RWPE2 (cell line): ENCODE data around the gene C1orf74.

Experiments
- ATAC-seq: fragments of 200-7000 bp; cut with Tn5 transposase; 3 replicates; pipeline ENCODE4 v1.9.1; 2021; ENCODE audit warnings: low read depth
- DNase-seq: peaks from one replicate; pipeline ENCODE4 v3.0.0-alpha.2; 2020; ENCODE audit warnings: low spot score
- H3K27ac ChIP-seq: fragments of 450-650 bp; 2 replicates; pipeline ENCODE4 v1.5.1; 2017; ENCODE audit warnings: mild to moderate bottlenecking; ENCODE audit not compliant: poor library complexity, severe bottlenecking
- H3K27me3 ChIP-seq: fragments of 250-450 bp; sonication (Bioruptor Pico); 2 replicates; pipeline ENCODE4 v1.5.1; 2021; ENCODE audit warnings: mild to moderate bottlenecking, moderate library complexity; ENCODE audit not compliant: insufficient read depth, poor library complexity, severe bottlenecking
- H3K36me3 ChIP-seq: fragments of 250-450 bp; sonication (Bioruptor Pico); 2 replicates; pipeline ENCODE4 v1.5.1; 2020; ENCODE audit warnings: low read depth, mild to moderate bottlenecking, moderate library complexity
- H3K4me1 ChIP-seq: fragments of 250-450 bp; sonication (Bioruptor Pico); 2 replicates; pipeline ENCODE4 v1.5.1; 2021; ENCODE audit warnings: mild to moderate bottlenecking, moderate library complexity; ENCODE audit not compliant: insufficient read depth, poor library complexity, severe bottlenecking
- H3K4me3 ChIP-seq: fragments of 250-450 bp; sonication (Bioruptor Pico); 2 replicates; pipeline ENCODE4 v1.5.1; 2021; ENCODE audit warnings: mild to moderate bottlenecking, moderate library complexity; ENCODE audit not compliant: severe bottlenecking
- H3K9me3 ChIP-seq: fragments of 250-450 bp; sonication (Bioruptor Pico); 2 replicates; pipeline ENCODE4 v1.5.1; 2021; ENCODE audit warnings: mild to moderate bottlenecking, moderate library complexity; ENCODE audit not compliant: severe bottlenecking
- TF ChIP-seq, protein P1 (sequence below): fragments of 450-650 bp; IDR thresholded peaks from one replicate; pipeline ENCODE4 v1.5.1; 2017; ENCODE audit warnings: mild to moderate bottlenecking, moderate library complexity; ENCODE audit not compliant: poor library complexity, severe bottlenecking

Gene C1orf74

GRCh38 chr1:209768354-209768774, 16.0 kb downstream of the C1orf74 start:
- Histone ChIP-seq H3K4me1 (peaks cover 12% of the 10 kb centered on the region), H3K27me3 (no peaks in the 10 kb centered on the region), H3K36me3 (no peaks in the 10 kb centered on the region), H3K4me3 (no peak overlapping the region), H3K27ac (peak overlapping the region; percentile 70), H3K9me3 (no peaks in the 10 kb centered on the region)
- TF ChIP-seq, protein P1, sequence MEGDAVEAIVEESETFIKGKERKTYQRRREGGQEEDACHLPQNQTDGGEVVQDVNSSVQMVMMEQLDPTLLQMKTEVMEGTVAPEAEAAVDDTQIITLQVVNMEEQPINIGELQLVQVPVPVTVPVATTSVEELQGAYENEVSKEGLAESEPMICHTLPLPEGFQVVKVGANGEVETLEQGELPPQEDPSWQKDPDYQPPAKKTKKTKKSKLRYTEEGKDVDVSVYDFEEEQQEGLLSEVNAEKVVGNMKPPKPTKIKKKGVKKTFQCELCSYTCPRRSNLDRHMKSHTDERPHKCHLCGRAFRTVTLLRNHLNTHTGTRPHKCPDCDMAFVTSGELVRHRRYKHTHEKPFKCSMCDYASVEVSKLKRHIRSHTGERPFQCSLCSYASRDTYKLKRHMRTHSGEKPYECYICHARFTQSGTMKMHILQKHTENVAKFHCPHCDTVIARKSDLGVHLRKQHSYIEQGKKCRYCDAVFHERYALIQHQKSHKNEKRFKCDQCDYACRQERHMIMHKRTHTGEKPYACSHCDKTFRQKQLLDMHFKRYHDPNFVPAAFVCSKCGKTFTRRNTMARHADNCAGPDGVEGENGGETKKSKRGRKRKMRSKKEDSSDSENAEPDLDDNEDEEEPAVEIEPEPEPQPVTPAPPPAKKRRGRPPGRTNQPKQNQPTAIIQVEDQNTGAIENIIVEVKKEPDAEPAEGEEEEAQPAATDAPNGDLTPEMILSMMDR, result no peak
- no peak for DNase-seq
- no peak for ATAC-seq

GRCh38 chr1:209767706-209768105, 16.7 kb downstream of the C1orf74 start:
- Histone ChIP-seq H3K27ac (no peak overlapping the region), H3K4me3 (no peak overlapping the region), H3K9me3 (no peaks in the 10 kb centered on the region), H3K4me1 (peaks cover 12% of the 10 kb centered on the region), H3K36me3 (no peaks in the 10 kb centered on the region), H3K27me3 (no peaks in the 10 kb centered on the region)
- TF ChIP-seq, protein P1, result no peak
- DNase-seq (no peak), ATAC-seq (no peak)

- peaks cover 12% of the 10 kb centered on the region for H3K4me1 ChIP-seq
- no peaks in the 10 kb centered on the region for H3K9me3 ChIP-seq
- H3K27ac ChIP-seq, result no peak overlapping the region
- TF ChIP-seq, protein P1, result no peak
- no peaks in the 10 kb centered on the region for H3K36me3 ChIP-seq
- H3K27me3 ChIP-seq, result no peaks in the 10 kb centered on the region
- DNase-seq (no peak), ATAC-seq (no peak)
- H3K4me3 ChIP-seq, result no peak overlapping the region
These were observed 17.3 kb downstream of the C1orf74 start for GRCh38 chr1:209767096-209767495.

- DNase-seq (no peak), ATAC-seq (no peak)
- Histone ChIP-seq H3K4me3 (no peak overlapping the region), H3K36me3 (no peaks in the 10 kb centered on the region), H3K4me1 (peaks cover 12% of the 10 kb centered on the region), H3K27me3 (no peaks in the 10 kb centered on the region), H3K9me3 (no peaks in the 10 kb centered on the region), H3K27ac (no peak overlapping the region)
- TF ChIP-seq, protein P1, result no peak
These were observed 18.3 kb downstream of the C1orf74 start for GRCh38 chr1:209766051-209766450.

DNA sequence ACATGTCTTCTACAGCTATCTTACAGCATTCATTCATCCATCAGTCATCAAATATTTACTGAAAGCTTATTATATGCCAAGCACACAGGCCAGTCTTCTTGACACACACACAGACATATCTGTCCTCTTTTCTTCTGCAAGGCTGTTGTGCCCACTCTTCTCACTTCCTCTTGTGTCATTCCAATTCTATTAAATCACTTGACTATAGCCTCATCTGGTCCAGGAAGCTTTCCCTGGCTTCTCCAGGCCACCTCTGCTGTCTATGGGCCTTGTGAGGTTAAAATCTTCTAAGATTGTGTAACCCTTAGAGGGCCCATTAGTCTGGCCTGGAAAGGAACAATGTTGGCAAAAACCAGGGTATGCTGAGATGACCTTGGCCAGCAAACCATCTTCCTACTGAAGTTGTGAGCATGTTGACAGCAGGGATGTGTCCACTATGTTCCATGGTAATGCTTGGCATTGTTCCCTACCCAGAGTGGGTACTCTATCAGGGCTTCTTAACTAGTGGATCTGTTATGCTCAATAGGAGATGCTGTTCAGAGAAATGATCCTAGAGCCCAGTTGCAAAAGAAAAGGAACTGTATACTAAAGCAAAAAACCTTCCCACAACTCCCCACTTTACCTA, 23.2 kb downstream of the C1orf74 start:
- no peak for DNase-seq
- Histone ChIP-seq H3K27me3 (no peaks in the 10 kb centered on the region), H3K36me3 (no peaks in the 10 kb centered on the region), H3K4me1 (no peaks in the 10 kb centered on the region), H3K27ac (no peak overlapping the region), H3K4me3 (no peak overlapping the region), H3K9me3 (no peaks in the 10 kb centered on the region)
- no peak for ATAC-seq
- TF ChIP-seq, protein P1, result no peak
